Measurements from ENCODE around the gene WSCD2. TPM values are rescaled to one million over a fixed set of nuclear protein-coding genes. Genes with fewer than 3 reads are reported as not detected.

The WSCD2 gene
- total and polyA plus RNA-seq, 2 of the 4 experiments (the other 2 are of a cell fraction): not detected

- Histone ChIP-seq H3K9ac (ENCODE audit: low read depth, low read length) (no peak overlapping the region), H2BK20ac (ENCODE audit: low read depth, low read length) (no peak overlapping the region), H4K8ac (ENCODE audit: low read depth in 2 of 2, low read length in 2 of 2) (no peak overlapping the region), H4K91ac (ENCODE audit: insufficient read depth, low read depth, low read length) (no peak overlapping the region), H3K4me1 (ENCODE audit: control insufficient read depth, insufficient read depth, low read length) (no peaks in the 10 kb centered on the region), H3K56ac (ENCODE audit: extremely low read depth, insufficient read depth, low read length) (no peak overlapping the region), H2BK5ac (ENCODE audit: low read depth, low read length, poor library complexity, severe bottlenecking) (no peak overlapping the region), H3K9me3 (ENCODE audit: control insufficient read depth, insufficient read depth, low read length) (no peaks in the 10 kb centered on the region), H4K5ac (ENCODE audit: low read depth, low read length) (no peak overlapping the region), H2AFZ (replicated peaks; ENCODE audit: low read length, poor library complexity) (no peak overlapping the region), H3K4me2 (ENCODE audit: low read depth, low read length) (no peak overlapping the region), H3K36me3 (ENCODE audit: control insufficient read depth, insufficient read depth, low read length) (no peaks in the 10 kb centered on the region), H2AK5ac (ENCODE audit: low read depth, low read length) (no peak overlapping the region), H3K27ac (ENCODE audit: insufficient read depth, low read length) (no peak overlapping the region), H3K79me1 (ENCODE audit: low read depth in 1 of 2, low read length in 2 of 2) (no peaks in the 10 kb centered on the region), H2BK120ac (ENCODE audit: low read depth, low read length) (no peak overlapping the region), H2BK15ac (ENCODE audit: low read depth, low read length) (no peak overlapping the region), H3K4me3 (ENCODE audit: insufficient read depth, low read depth, low read length) (no peak overlapping the region), H4K20me1 (ENCODE audit: insufficient read depth, low read length) (no peaks in the 10 kb centered on the region), H2AK9ac (replicated peaks; ENCODE audit: low read depth, low read length, poor library complexity) (no peak overlapping the region), H3K4ac (ENCODE audit: low read depth, low read length) (no peak overlapping the region), H3K23ac (ENCODE audit: low read depth, low read length) (no peak overlapping the region), H3K27me3 (ENCODE audit: control insufficient read depth, insufficient read depth, low read length) (no peaks in the 10 kb centered on the region), H3K9me1 (ENCODE audit: insufficient read depth, low read length) (no peaks in the 10 kb centered on the region), H3K14ac (replicated peaks; ENCODE audit: low read depth, low read length) (no peak overlapping the region), H3K18ac (ENCODE audit: low read depth, low read length) (no peak overlapping the region)
- TF ChIP-seq MAZ (IDR thresholded peaks at IDR 0.05; ENCODE audit: borderline replicate concordance, low read depth, low read length) (no peak), FOS (IDR thresholded peaks at IDR 0.05; ENCODE audit: low read depth, low read length) (no peak), CTCF (conservative IDR thresholded peaks at IDR 0.05; ENCODE audit: low read depth, low read length) (no peak), RCOR1 (IDR thresholded peaks at IDR 0.05; ENCODE audit: insufficient replicate concordance, low read length) (no peak), ELK1 (IDR thresholded peaks at IDR 0.05; ENCODE audit: borderline replicate concordance, low read depth, low read length) (no peak), BHLHE40 (IDR thresholded peaks at IDR 0.05; ENCODE audit: low read depth, low read length) (no peak), CHD1 (IDR thresholded peaks at IDR 0.05; ENCODE audit: low read depth, low read length) (no peak), NFE2L2 (IDR thresholded peaks at IDR 0.05; ENCODE audit: low read depth, low read length) (no peak)
- no TSS peak for BruUV-seq (replicated peaks)
- no peak for DNase-seq
- dilution Hi-C loops (cut with HindIII; ENCODE audit: low sequenced_read_pairs, unreplicated experiment): no loop called here
- in situ Hi-C loops (cut with MboI; ENCODE audit: low sequenced_read_pairs): no loop called here
- ATAC-seq (ENCODE audit: low read depth): no peak
- ChIA-PET POLR2A (ENCODE audit: unreplicated experiment) (no interaction called here), CTCF (no interaction called here)
- 22% methylated on average over 1 of the region's 6 CpGs; no CpG with 5 or more reads in 1 of the 2 experiments for WGBS, 2 experiments (ENCODE audit: extremely low coverage in 2 of 2, insufficient read length in 1 of 2)
- intact Hi-C loops (cut with micrococcal nuclease): no loop called here
Observed at GRCh38 chr12:108231909-108232434, 102.9 kb downstream of the WSCD2 start.

Data from IMR-90 (cell line).